Fibroblast of lung (primary cell): ENCODE results near the gene RINL. TPM values are rescaled to one million over a fixed set of nuclear protein-coding genes. Genes with fewer than 3 reads are reported as not detected.
A peak's percentile ranks its signal among the peaks of the same experiment; 100 is the strongest.

Experiments
- DNase-seq, 2 donors: peaks; one replicate each; pipeline versions ENCODE4 v3.0.0 to v3.0.0-alpha.2; 2010; ENCODE audit warnings: low read depth in 2 of 2
- H2AFZ ChIP-seq: 2 replicates; pipeline ENCODE4 v1.5.1; 2012; ENCODE audit warnings: low read length, control low read depth, inconsistent platforms
- H3K27ac ChIP-seq: 2 replicates; pipeline ENCODE4 v1.5.1; 2011; ENCODE audit warnings: low read length, control low read depth; ENCODE audit not compliant: insufficient read depth
- H3K27me3 ChIP-seq: 2 replicates; pipeline ENCODE4 v1.5.1; 2011; ENCODE audit warnings: mild to moderate bottlenecking, low read length; ENCODE audit not compliant: control insufficient read depth, insufficient read depth
- H3K36me3 ChIP-seq: 2 replicates; pipeline ENCODE4 v1.5.1; 2011; ENCODE audit warnings: low read length; ENCODE audit not compliant: control insufficient read depth, insufficient read depth
- H3K4me1 ChIP-seq: 2 replicates; pipeline ENCODE4 v1.5.1; 2011; ENCODE audit warnings: low read length; ENCODE audit not compliant: control insufficient read depth, insufficient read depth; ENCODE audit errors: extremely low read depth
- H3K4me2 ChIP-seq: 2 replicates; pipeline ENCODE4 v1.5.1; 2011; ENCODE audit warnings: low read length, control low read depth; ENCODE audit not compliant: insufficient read depth; ENCODE audit errors: extremely low read depth
- H3K4me3 ChIP-seq, 4 experiments: fragments of 200-600 bp in 1 of 4; sonication (generic) in 1 of 4; replicated peaks in 1 of 4; 2 replicates each; pipeline ENCODE4 v1.5.1; 2011 to 2016; ENCODE audit warnings: low read length in 4 of 4, low read depth in 3 of 4, mild to moderate bottlenecking in 3 of 4, control low read depth in 2 of 4, inconsistent platforms in 1 of 4, mixed read lengths in 1 of 4; ENCODE audit not compliant: insufficient read depth in 1 of 4; ENCODE audit errors: control extremely low read depth in 1 of 4
- H3K79me2 ChIP-seq: 2 replicates; pipeline ENCODE4 v1.5.1; 2012; ENCODE audit warnings: mild to moderate bottlenecking, low read length, inconsistent platforms; ENCODE audit not compliant: control insufficient read depth, insufficient read depth
- H3K9ac ChIP-seq: 2 replicates; pipeline ENCODE4 v1.5.1; 2011; ENCODE audit warnings: mild to moderate bottlenecking, low read length, control low read depth; ENCODE audit not compliant: insufficient read depth
- H3K9me3 ChIP-seq: 2 replicates; pipeline ENCODE4 v1.5.1; 2012; ENCODE audit warnings: low read depth, low read length; ENCODE audit not compliant: control insufficient read depth, insufficient read depth
- H4K20me1 ChIP-seq: 2 replicates; pipeline ENCODE4 v1.5.1; 2011; ENCODE audit warnings: low read length; ENCODE audit not compliant: control insufficient read depth, insufficient read depth; ENCODE audit errors: extremely low read depth
- EZH2 ChIP-seq: IDR thresholded peaks from 2 replicates; pipeline ENCODE4 v1.5.1; 2012; ENCODE audit warnings: low read length, control low read depth, mild to moderate bottlenecking; ENCODE audit errors: missing control alignments
- polyA plus RNA-seq, 2 donors: library from polyadenylated mRNA; depleted of rRNA in 1 of 2; stranded (reverse) in 1 of 2; unstranded in 1 of 2; fragments of >200 nt; gene quantifications; 2 replicates each; pipeline ENCODE4 v1.2.1, GENCODE V29; 2011 to 2012; ENCODE audit warnings: missing spikeins in 1 of 2
- total RNA-seq: library from RNA; depleted of rRNA; stranded (reverse); fragments of >200 nt; gene quantifications from 2 replicates; pipeline ENCODE4 v1.2.1, GENCODE V29; 2014
- TF ChIP-seq, protein P1 (sequence below), 2 donors: IDR thresholded peaks in 1 of 2; conservative IDR thresholded peaks in 1 of 2; 1 replicate in 1 of 2; 2 replicates in 1 of 2; pipeline ENCODE4 v1.5.1; 2011 to 2012; ENCODE audit warnings: low read length in 2 of 2, control low read depth in 1 of 2, inconsistent platforms in 1 of 2, low read depth in 1 of 2, mild to moderate bottlenecking in 1 of 2

The RINL gene
- total and polyA plus RNA-seq, 2 donors (not counting 1 experiment from before 2014, with no cell fraction given): 0.59 to 3.5 TPM

DNA sequence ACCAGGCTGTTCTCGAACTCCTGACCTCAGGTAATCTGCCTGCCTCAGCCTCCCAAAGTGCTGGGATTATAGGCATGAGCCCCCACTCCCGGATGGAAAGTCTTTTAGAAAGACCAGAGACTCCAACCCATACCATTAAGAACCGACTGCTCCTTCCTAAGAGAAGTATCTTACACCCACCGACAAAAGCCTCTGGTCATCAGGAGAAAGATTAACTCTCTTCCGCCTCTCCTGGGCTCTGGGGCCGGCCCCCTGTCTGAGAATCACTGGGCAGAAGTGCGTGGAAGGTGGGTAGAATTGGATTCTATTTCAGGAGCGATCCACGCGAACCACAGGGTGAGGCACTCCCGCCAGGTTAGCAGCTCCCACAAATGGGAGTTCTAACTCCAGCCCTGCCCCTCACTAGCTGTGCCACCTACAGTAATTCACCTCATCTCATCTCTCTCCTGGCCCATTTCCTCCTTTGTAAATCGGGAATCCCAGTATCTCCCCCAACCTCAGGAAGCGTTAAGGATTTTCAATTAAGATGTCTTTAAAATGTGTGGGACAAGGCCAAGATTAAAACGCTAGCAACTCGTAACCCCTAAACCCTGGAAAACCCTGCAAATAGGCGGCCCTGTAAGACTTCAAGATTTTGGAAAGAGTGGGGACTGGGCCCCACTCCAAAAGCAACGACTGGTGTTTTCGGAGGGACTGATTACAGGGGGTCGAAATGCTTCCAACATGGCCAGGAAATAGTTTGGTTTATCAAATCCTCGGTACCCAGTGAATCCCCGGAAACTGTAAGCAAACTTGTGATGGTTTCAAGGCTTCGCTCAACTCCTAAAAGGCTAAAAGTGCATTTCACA is 29.6 kb downstream of the RINL start:
- Histone ChIP-seq H2AFZ (no peak overlapping the region), H3K27ac (peak overlapping the region; percentile 84), H4K20me1 (no peaks in the 10 kb centered on the region), H3K4me2 (peak overlapping the region; percentile 82), H3K9ac (peak overlapping the region; percentile 99), H3K9me3 (no peaks in the 10 kb centered on the region), H3K36me3 (peaks cover 24% of the 10 kb centered on the region), H3K4me3 (peak overlapping the region; percentile 51 to 99 (median 77)), H3K79me2 (peaks cover 52% of the 10 kb centered on the region), H3K4me1 (peaks cover 11% of the 10 kb centered on the region), H3K27me3 (no peaks in the 10 kb centered on the region)
- TF ChIP-seq, protein P1, sequence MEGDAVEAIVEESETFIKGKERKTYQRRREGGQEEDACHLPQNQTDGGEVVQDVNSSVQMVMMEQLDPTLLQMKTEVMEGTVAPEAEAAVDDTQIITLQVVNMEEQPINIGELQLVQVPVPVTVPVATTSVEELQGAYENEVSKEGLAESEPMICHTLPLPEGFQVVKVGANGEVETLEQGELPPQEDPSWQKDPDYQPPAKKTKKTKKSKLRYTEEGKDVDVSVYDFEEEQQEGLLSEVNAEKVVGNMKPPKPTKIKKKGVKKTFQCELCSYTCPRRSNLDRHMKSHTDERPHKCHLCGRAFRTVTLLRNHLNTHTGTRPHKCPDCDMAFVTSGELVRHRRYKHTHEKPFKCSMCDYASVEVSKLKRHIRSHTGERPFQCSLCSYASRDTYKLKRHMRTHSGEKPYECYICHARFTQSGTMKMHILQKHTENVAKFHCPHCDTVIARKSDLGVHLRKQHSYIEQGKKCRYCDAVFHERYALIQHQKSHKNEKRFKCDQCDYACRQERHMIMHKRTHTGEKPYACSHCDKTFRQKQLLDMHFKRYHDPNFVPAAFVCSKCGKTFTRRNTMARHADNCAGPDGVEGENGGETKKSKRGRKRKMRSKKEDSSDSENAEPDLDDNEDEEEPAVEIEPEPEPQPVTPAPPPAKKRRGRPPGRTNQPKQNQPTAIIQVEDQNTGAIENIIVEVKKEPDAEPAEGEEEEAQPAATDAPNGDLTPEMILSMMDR (conservative IDR thresholded peaks at IDR 0.05 in 1 of 2, IDR thresholded peaks at IDR 0.05 in 1 of 2; ENCODE audit: low read depth in 1 of 2, low read length in 2 of 2): no peak
- TF ChIP-seq EZH2: no peak
- DNase-seq: no peak

DNA sequence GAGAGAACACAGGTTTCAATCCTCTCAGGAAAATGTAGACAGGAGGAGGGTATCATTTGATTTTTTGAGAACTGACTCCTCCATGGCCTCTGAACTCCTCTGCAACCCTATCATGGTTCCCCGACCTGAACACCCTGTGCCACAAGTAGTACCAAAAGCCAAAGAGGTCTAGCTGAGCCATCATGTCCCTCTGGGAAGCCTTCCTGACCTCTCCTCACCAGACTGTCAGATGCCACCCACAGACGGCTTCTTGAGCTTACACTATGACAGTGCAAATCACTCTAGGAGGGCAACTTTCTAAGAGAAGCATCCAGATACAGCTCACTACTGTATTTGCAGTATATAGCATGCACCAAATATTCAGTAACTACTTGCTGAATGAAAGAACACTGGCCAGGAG is 32.0 kb downstream of the RINL start:
- TF ChIP-seq, protein P1 (conservative IDR thresholded peaks at IDR 0.05 in 1 of 2, IDR thresholded peaks at IDR 0.05 in 1 of 2; ENCODE audit: low read depth in 1 of 2, low read length in 2 of 2): no peak
- no peak for TF ChIP-seq EZH2
- Histone ChIP-seq H3K79me2 (peaks cover 73% of the 10 kb centered on the region), H3K4me1 (peaks cover 8% of the 10 kb centered on the region), H3K4me2 (no peak overlapping the region), H3K4me3 (no peak overlapping the region), H3K36me3 (peaks cover 41% of the 10 kb centered on the region), H3K9ac (no peak overlapping the region), H3K9me3 (no peaks in the 10 kb centered on the region), H4K20me1 (no peaks in the 10 kb centered on the region), H2AFZ (no peak overlapping the region), H3K27me3 (no peaks in the 10 kb centered on the region), H3K27ac (peak overlapping the region; percentile 18)
- DNase-seq: no peak

DNA sequence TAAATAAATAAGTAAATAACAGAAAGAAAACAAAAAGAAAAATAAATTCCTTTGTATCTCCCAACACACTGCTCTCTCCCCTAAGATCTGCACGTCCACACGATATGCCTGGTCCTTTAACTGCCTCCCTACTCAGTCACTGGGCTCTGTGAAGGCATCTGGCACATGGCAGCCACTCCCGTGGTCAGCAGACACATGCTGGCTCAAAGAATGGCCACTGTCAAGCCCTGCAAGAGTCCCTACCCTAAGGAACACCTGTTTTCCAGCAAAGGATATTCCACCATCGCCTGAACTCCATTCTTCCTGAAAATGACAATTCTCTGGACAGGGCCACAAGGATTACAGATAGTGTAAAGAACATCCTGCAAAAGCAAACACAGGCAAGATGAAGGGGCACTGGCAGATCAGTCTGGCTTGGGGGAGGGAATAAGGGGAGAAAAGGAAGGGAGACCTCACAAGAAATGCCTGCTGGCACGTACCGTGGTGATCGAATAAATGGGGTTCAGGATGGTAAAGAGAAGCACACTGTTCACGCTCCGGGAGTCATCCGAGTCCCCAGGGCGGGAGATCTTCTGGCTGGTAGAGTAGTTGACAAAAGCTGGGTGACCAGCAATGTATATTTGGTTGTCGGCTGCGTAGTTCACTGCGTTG is 32.6 kb downstream of the RINL start:
- Histone ChIP-seq H2AFZ (no peak overlapping the region), H3K4me2 (no peak overlapping the region), H3K79me2 (peaks cover 77% of the 10 kb centered on the region), H3K27me3 (no peaks in the 10 kb centered on the region), H3K4me1 (peaks cover 2% of the 10 kb centered on the region), H3K4me3 (no peak overlapping the region), H3K9ac (no peak overlapping the region), H3K36me3 (peaks cover 45% of the 10 kb centered on the region), H3K27ac (no peak overlapping the region), H4K20me1 (no peaks in the 10 kb centered on the region), H3K9me3 (no peaks in the 10 kb centered on the region)
- no peak for TF ChIP-seq EZH2
- TF ChIP-seq, protein P1 (conservative IDR thresholded peaks at IDR 0.05 in 1 of 2, IDR thresholded peaks at IDR 0.05 in 1 of 2; ENCODE audit: low read depth in 1 of 2, low read length in 2 of 2): no peak
- no peak for DNase-seq
